Fibroblast of skin of right quadriceps (primary cell): Measurements from ENCODE around the gene LONP2.
"Not testable (repeated sequence)": the region's sequence is repeated elsewhere in the genome, so short reads cannot be mapped to it uniquely, and the experiment has no call there.

Experiments
- DNase-seq: peaks from one replicate; pipeline ENCODE4 v3.0.0-alpha.2; 2013

Gene LONP2

DNA sequence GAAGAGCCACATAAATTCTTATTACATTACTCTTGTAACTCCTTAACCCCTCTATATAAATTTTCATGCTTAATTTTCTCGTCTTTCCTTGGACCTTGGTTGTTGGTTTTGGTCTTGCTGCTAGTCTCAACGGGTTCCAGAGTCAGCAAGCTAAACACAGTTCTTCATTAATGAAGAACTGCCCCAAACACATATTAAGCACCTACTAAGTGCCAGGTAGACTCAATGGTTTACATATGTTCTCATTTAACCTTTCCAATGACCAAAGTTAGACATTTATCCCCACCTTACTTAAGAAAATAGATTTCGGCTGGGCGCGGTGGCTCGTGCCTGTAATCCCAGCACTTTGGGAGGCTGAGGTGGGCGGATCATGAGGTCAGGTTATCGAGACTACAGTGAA is 126.1 kb downstream of the LONP2 start:
- DNase-seq: no peak

- not testable (repeated sequence) for DNase-seq
Measured at GRCh38 chr16:48370668-48371392, 126.7 kb downstream of the LONP2 start.

DNA sequence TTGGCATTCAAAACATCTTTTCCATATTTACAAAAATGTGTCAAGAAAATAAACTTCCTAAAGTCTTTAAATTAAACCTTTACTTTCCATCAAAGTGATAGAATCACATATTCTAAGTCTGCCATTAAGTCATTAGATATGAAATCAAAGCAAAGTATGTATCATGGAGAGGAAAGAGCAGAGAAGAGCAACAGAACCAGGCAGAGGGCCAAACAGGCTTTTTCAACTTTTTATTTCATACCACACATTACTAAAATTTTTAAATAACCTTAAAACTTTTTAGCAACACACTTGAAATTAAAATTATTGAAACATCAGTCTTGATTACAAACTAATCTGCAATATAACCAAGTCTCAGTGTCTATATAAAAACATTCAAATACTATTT is 127.3 kb downstream of the LONP2 start:
- DNase-seq: no peak

DNA sequence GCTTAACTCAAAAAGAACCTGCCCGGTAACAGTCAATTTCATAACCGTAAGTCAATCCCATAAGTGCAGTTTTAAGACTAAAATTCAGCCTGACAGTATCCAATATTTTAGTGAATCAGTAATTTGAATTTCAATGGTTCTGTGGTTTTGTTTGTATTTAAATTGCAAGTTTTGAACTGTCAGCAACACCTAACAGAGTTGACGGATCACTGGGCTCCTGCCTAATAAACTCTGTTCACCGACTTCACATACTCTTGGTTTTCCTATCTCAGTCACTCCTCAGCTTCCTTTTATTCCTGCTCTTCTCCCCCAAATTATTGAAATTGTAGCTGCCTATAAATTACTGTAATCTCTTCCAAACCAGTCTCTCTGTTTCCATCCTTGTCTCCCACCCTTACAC is 128.6 kb downstream of the LONP2 start:
- DNase-seq: no peak

DNA sequence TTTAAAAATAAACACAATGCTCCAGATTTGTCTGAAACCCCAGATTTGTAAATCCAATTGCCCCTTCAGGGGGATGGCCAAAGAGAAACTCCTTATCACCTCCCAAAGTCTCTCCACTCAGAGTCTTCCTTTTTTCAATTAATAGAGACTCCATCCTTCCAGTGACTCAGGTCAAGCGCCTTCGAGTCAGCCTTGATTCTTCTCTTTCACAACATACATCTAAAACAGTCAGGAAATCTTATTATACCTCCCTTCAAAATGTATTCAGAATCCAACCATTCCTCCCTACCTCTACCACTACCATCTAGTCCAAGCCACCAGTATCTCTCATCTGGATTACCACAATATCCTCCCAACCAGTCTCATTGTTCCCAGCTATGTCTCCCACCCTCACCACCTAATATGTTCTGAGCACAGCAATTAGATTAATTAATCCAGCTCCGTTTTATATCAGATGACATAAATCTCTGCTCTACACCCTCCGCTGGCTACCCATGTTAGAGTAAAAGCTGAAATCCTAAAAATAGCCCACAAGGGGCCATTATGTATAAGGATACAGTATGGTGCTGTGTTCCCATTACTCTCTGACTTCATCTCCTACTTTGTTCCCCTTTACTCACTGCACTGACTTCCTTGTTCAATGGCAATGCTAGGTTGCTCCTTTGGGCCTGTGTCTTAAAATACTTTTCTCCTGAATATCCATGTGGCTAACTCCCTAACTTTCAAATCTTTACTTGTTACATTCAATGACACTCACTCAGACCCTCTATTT is 129.3 kb downstream of the LONP2 start:
- peak; percentile 25 for DNase-seq

DNA sequence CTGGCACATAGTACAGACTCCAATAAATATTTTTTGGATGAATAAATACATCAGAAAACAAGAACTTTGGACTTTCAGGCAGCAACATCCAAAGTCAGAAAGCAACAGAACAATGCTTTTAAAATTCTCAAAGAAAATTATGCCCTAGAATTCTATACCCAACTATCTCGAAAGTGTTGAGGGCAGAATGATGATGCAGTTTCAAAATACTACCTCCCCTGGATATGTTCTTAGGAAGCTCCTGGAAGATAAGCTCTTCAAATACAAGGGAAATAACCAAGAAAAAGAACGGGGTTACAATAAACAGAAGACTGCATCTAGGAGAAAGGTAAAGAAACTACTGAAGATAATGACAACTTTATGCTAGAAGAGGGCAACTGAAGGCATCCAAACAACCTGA is 130.2 kb downstream of the LONP2 start:
- no peak for DNase-seq

DNA sequence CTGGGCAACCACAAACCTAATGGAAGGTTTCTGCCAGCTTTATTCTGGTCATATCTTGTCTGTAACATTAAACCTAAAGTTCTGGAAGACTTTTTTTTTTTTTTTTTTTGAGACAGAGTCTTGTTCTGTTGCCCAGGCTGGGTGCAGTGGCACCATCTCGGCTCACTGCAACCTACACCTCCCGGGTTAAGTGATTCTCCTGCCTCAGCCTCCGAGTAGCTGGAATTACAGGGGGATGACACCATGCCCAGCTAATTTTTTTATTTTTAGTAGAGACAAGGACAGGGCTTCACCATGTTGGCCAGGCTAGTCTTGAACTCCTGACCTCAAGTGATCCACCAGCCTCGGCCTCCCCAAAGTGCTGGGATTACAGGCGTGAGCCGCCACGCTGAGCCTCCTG is 133.2 kb downstream of the LONP2 start:
- not testable (repeated sequence) for DNase-seq

DNA sequence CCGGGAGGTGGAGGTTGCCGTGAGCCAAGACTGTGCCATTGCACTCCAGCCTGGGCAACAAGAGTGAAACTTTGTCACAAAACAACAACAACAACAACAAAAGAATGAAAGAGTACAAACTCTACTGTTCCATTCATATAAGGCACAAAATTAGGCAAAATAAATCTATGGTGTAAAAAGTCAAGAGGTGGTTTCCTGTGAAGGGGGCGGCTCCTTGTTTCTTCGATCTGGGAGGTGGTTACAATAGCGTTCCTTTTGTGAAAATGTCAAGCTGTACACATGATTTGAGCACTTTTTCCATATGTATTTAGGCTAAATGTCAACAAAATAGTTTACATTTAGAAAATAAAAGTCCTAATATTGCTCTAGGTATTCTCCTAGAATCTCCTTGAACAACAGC is 134.2 kb downstream of the LONP2 start:
- DNase-seq: no peak

DNA sequence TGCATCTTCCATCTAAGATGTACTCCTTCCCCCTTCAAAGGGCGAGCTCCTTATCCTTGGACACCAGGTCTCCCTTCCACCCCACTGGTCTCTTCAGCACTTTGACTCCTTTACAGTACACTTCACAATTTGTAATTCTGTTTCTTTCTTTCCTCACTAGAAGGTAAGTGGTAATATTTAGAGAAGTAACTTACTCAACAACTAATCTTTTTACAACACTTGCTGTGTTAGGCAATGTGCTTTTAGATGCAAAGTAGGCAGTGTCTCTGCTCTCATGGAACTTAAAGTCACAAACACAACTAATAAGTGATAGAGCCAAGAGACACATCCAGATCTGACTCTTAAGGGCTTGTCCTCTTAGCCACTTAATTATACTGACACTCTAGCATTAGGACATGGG is 134.7 kb downstream of the LONP2 start:
- no peak for DNase-seq

DNA sequence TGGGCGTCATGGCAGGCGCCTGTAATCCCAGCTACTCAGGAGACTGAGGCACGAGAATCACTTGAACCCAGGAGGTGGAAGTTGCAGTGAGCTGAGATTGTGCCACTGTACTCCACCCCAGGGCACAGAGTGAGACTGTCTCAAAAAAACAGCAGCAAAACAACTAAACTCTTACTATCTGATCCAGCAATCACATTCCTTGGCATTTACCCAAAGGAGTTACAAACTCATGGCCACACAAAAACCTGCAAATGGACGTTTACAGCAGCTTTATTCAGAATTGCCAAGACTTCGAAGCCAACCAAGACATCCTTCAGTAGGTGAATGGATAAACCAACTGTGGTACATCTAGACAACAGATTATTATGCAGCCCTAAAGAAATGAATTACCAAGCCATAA is 137.1 kb downstream of the LONP2 start:
- peak; percentile 34 for DNase-seq

- no peak for DNase-seq
Measured at GRCh38 chr16:48382131-48382530, 138.0 kb downstream of the LONP2 start.

GRCh38 chr16:48383009-48383876 is 139.1 kb downstream of the LONP2 start:
- peak; percentile 43 for DNase-seq

DNA sequence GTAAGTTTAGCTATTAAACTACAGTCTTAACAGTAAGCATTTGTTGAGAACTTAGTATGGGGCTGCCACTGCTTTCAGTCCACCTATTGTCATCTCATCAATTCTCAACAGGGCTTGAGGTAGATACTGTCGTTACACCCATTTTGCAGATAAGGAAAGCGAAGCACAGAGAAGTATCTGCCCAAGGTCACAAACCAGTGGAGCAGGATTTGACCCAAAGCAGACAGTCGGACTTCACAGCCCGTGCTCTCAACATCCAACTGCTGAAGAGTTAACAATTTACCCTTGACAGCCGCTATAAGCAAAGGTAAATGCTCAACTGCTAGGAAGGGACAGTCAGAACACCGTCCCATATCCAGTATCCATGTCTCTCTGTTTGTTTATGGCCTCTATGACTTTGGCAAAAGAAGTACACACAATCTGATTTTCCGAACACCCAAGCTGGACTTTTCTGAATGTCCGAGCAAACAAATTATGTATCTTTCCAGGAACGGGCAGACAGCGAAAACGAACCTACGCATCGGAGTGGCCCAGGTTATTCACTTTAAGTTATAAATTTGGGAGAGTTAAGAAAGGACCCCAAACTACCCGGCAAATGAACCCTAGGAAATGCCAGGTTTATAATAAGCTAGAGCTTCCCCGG is 139.9 kb downstream of the LONP2 start:
- DNase-seq: peak; percentile 6

DNA sequence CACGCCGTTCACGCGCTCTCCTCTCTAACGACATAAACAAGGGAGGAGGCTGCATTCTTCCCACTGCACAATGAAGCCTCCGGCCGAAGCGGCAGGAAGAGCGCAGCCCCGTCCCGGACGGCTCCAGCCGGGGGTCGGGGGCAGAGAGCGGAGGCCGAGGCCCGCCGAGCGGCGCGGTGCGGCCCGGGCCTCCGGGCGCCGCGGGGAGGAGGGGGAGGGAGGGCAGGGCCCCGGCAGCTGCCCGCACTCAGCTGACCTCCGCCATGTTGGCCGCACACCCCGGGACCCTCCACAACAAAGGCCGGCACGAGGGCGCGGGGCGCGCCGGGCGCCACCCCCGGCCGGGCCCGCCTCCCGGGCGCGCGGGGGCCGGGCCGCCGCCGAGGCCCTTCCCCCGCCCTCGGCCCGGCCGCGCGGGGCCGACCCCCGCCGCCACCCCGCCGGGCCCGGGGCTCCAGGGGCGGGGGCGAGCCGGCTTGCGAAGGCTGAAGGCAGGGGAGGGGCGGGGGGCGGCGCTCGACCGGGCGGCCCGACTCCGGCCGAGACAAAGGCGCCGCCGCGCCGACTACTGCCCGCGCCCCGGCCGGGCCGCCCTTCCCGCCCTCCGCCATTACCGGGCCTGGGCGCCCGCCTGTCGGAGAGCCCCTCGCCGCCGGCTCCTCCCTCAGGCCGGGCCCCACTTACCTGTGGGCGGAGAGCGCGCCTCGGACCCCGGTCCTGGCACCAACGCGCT is 140.6 kb downstream of the LONP2 start:
- DNase-seq: peak; percentile 45

DNA sequence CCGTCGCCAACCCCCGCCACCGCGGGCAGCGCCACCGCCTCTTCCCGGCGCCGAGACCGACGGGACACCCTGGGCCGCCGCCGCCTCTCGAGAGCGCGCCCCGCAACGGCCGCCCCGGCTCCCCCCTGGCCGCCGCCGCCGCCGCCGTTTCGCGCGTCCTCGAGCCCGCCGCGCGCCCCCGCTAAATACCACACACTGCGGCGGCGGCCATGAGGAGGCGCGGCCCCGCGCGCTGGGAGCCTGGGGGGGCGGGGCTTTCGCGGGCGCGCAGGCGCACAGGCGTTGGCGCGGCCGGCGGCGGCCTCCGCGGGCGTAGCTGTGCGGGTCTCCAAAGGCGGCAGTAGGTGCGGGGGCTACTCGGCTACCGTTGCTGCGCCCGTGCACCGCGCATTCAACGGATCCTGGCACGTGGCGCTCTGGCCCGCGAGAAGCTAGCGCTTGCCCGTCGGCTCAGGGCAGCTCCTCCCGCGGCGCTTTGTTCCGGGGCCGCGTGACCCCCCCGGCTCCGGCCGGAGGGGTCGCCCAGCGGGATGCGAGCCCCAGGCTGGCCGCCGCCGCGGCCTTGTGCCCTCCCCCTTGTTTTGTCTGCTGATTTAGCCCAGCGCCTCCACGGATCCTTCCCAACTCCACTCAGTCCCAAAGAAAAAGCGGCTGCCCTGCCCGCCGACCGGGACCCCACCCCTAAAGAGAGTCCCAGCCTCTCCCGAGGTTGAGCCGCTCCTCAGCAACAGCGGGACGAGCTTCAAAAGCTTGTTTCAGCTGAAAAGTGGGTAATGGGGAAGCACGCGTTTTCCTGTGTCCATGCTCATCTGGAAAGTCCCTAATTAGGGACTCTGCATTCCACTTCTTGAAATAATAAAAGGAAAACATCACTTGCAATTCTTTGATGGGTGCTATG is 141.4 kb downstream of the LONP2 start, which contains the start of gene SIAH1:
SIAH1 (minus strand) TSS at position 161 of the 898 bp plus-strand sequence. CDS start 22,985 bp downstream, outside the sequence.
- peak; percentile 87 for DNase-seq

DNA sequence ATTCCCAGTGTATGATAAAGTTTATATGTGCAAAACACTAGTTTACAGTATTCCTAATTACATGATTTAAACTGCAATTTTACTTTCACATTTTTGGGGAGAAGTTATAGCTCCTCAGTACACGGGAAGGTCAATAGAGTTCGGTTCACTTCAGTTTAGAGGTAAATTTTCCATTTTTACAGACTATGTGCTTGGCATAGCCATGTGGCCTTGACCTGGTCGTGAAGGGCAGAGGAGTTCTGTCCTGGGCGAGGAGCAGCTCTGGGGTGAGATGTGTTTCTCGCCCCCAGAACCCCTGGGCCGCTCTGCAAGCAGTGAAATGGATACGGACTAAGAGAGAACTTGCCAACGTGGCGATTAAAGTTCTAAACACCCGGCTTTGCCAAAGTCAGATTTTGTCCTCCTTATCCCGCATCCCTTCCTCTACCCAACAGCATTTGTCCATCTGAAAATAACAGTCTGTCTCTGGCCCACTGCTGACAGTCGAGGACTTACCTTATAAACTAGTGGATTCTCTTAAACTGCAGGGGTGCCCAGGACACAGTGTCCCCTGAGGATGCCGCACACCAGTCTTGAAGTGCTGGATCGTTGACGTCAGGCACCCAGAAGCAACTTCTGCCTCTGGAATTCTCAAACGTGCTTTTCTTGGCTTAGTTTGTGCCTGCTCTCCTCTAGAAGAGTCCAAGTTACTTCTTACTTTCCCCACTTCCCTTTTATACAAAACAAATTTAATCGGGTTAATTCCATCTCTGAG is 142.6 kb downstream of the LONP2 start:
- no peak for DNase-seq

DNA sequence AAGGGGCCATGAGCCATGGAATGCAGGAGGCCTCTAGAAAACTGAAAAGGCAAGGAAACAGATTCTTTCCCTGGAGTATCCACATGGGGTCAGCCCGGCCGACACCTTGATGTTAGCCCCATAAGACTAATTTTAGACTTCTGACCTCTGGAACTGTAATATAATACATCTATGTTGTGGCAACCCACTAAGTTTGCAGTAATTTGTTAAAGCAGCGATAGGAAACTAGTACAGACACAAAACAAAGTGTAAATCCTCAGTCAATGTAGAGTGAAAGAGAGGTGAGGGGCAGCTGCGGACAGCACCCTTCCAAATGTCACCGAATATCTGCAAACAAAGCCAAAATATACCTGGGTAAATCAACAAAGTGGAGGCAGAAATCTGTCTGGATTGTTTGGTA is 148.3 kb downstream of the LONP2 start:
- DNase-seq: no peak

- peak; percentile 77 for DNase-seq
Measured at GRCh38 chr16:48393485-48394354, 149.6 kb downstream of the LONP2 start.

DNA sequence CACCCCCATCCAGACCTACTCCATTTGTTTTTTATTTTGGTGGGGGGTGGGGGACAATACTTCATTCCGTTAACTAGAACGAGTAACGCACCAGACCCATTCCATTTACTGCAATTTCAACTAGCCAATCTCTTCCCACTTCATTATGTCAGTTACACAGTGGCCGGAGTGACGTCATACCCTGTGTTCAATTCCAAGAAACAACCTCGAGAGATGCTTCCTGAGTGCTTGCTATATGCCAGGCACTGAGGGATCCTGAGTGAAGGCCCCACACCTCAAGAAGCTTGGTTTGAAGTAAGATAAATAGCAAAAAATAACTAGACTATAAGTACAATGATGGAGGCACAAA is 150.2 kb downstream of the LONP2 start:
- DNase-seq: peak; percentile 17
